Subcutaneous abdominal adipose tissue (tissue), 5 donors: Measurements from ENCODE around the gene NALCN.

Experiments used
- H3K27ac ChIP-seq: one replicate; pipeline ENCODE4 v1.7.0; 2013; ENCODE audit warnings: low read depth, mild to moderate bottlenecking, inconsistent platforms, low read length, moderate library complexity
- H3K27me3 ChIP-seq, 5 donors: one replicate each; pipeline ENCODE4 v1.7.0; 2013; ENCODE audit warnings: low read length in 5 of 5, inconsistent platforms in 1 of 5; ENCODE audit not compliant: control insufficient read depth in 5 of 5, insufficient read depth in 4 of 5
- H3K36me3 ChIP-seq, 5 donors: one replicate each; pipeline ENCODE4 v1.7.0; 2013; ENCODE audit warnings: low read length in 5 of 5; ENCODE audit not compliant: control insufficient read depth in 5 of 5, insufficient read depth in 5 of 5
- H3K4me1 ChIP-seq, 5 donors: one replicate each; pipeline ENCODE4 v1.7.0; 2013; ENCODE audit warnings: low read length in 5 of 5, mild to moderate bottlenecking in 3 of 5, moderate library complexity in 1 of 5; ENCODE audit not compliant: control insufficient read depth in 5 of 5, insufficient read depth in 5 of 5
- H3K4me3 ChIP-seq, 5 donors: one replicate each; pipeline ENCODE4 v1.7.0; 2013; ENCODE audit warnings: low read length in 5 of 5, low read depth in 1 of 5
- H3K9ac ChIP-seq, 5 donors: one replicate each; pipeline ENCODE4 v1.7.0; 2013; ENCODE audit warnings: low read length in 5 of 5, mild to moderate bottlenecking in 4 of 5, moderate library complexity in 3 of 5
- H3K9me3 ChIP-seq, 5 donors: one replicate each; pipeline ENCODE4 v1.7.0; 2013; ENCODE audit warnings: low read length in 5 of 5; ENCODE audit not compliant: control insufficient read depth in 5 of 5
- donor health status: healthy.
- donor health status: healthy.
- donor health status: healthy.
- donor health status: healthy.
- donor health status: healthy.

The NALCN gene

DNA sequence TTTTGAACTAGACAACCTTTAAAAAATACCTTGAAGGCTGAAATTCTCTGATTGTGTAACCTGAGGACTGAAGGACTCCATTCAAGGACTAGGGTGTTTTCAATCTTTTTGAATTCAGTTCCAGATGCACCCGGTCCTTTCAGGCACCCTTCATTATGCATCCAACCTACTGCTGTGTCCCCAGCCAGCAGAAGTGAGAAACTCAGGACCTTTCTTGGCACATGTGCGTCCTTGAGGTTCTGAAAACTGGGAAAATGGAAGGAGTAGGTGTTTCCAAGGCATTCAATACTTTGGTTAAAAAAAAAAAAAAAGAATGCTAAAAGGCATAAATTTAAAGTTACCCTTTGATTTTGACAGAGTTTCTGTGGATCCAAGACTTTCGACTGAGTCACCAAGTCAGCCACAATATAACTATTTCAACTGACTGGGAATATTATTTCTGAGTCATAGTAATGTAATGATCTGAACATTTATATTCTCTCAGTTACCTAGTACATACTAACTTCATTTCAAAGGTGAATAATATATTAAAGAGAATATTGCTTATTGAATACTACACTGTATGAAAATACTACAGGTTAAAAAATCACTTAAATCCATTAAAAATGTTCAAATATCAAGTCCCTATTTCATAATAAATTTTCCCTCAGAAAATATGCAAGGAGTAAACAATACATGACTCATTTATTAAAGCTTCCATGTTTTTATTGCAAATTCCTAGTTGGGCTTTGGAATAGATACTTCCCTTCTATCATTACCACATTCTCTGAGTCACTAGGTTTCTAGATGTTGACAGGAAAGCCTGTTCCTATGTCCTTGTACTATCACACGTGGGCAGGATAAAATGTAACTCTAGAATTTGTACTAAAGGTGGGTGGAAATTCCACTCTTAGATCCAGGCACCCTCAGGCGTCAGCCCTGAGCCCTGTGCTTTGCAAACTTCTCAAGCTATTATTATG is 33.8 kb upstream of the NALCN start:
- Histone ChIP-seq H3K9me3 (no peaks in the 10 kb centered on the region), H3K4me3 (no peak overlapping the region), H3K9ac (no peak overlapping the region), H3K4me1 (peaks cover 0 to 17% (median 13%) of the 10 kb centered on the region in 5 donors), H3K36me3 (no peaks in the 10 kb centered on the region), H3K27ac (no peak overlapping the region), H3K27me3 (peaks cover 0 to 9% (median 0%) of the 10 kb centered on the region in 5 donors)

DNA sequence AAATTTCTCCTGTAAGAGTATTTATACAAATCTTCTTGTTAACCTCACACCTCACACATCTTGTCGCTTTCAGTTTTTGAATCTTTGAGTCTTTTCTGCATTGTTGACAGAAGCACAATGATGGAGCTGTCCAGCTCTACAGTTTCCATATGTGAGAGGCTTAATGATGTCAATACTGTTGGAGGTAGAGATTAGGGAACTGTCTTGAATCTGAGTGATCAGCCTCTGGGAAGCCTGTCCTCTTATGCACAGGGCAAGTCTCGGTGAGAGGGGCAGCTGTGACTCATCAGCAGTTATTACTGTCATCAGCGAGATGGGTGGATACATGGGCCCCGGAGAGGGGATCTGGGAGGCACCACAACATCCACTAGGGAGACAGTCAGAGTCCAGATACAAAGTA is 31.5 kb upstream of the NALCN start:
- H3K9me3 ChIP-seq, result no peaks in the 10 kb centered on the region
- H3K4me1 ChIP-seq, result peaks cover 0 to 5% (median 5%) of the 10 kb centered on the region in 5 donors
- H3K27me3 ChIP-seq, result no peaks in the 10 kb centered on the region
- H3K36me3 ChIP-seq, result no peaks in the 10 kb centered on the region
- no peak overlapping the region for H3K4me3 ChIP-seq
- H3K27ac ChIP-seq, result no peak overlapping the region
- H3K9ac ChIP-seq, result no peak overlapping the region

DNA sequence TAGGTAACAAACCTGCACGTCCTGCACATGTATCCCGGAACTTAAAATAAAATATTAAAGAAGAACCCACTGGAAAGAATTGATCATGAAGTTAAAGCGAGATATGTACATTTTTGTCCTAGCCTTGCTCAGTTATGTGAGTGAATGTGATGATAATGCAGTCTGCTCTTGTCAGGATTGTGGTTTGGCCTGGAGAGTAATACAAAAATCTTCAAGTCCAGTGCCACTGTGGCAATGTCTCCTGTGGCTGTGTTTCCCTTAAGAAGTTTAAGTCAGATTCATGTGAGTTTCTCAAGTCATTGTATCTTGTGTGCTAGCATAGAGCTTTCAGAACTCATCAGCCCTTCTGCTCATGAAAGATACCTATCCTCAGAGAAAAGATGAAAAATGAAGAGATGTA is 18.2 kb upstream of the NALCN start:
- no peaks in the 10 kb centered on the region for H3K36me3 ChIP-seq
- no peak overlapping the region for H3K4me3 ChIP-seq
- no peaks in the 10 kb centered on the region for H3K9me3 ChIP-seq
- H3K27me3 ChIP-seq, result peaks cover 0 to 2% (median 0%) of the 10 kb centered on the region in 5 donors
- H3K27ac ChIP-seq, result no peak overlapping the region
- no peak overlapping the region for H3K9ac ChIP-seq
- H3K4me1 ChIP-seq, result no peaks in the 10 kb centered on the region

DNA sequence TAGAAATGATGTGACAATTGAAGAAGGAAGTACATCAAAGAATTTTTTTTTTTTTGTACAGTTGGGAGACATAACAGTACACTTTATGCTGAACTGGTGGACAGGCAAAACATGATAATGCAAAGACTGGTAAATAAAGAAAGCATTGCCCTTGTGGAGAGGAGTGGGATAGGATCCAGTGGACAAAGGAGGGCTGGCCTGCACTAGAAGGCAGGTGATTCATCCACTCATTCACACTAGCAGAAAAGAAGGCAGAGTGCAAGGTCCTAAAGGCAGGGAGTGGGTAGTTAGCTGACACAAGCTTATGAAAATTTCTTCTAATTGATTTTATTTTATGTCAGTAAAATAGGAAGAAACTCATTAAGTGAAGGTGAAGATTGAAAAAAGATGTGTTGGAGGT is 17.6 kb upstream of the NALCN start:
- H3K4me3 ChIP-seq, result no peak overlapping the region
- peaks cover 0 to 2% (median 0%) of the 10 kb centered on the region in 5 donors for H3K27me3 ChIP-seq
- no peaks in the 10 kb centered on the region for H3K4me1 ChIP-seq
- H3K9ac ChIP-seq, result no peak overlapping the region
- H3K27ac ChIP-seq, result no peak overlapping the region
- no peaks in the 10 kb centered on the region for H3K36me3 ChIP-seq
- H3K9me3 ChIP-seq, result no peaks in the 10 kb centered on the region

DNA sequence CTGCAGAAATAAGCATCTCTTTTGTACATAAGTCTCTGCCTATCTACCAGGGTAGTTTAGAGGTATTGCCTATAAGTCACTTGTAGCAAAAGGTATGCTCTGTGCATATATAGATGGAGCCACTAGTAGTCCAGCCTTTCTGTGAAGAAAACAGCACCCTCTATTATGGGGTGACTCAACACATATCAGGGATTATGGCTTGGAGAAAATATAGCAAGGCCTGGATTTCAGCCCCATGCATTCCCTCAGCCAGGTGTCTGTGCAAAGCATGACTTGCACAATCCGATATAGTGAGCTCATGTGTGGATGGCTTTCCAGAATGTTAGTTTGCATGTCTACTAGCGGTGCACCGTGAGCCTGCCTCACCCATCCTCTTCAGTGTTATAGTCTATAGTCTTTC is 13.4 kb upstream of the NALCN start:
- Histone ChIP-seq H3K36me3 (no peaks in the 10 kb centered on the region), H3K4me3 (no peak overlapping the region), H3K9me3 (no peaks in the 10 kb centered on the region)

DNA sequence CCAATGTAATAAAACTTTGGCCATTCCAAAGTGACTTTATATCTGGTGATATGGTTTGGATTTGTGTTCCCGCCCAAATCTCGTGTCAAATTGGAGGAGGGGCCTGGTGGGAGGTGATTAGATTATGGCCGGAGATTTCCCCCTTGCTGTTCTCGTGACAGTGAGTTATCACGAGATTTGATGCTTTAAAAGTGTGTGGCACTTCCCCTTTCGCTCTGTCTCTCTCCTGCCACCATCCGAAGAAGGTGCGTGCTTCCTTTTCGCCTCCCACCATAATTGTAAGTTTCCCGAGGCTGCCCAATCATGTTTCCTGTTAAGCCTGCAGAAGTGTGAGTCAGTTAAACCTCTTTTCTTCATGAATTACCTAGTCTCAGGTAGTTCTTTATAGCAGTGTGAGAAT is 9.3 kb upstream of the NALCN start:
- no peaks in the 10 kb centered on the region for H3K4me1 ChIP-seq
- H3K27ac ChIP-seq, result no peak overlapping the region
- peaks cover 0 to 2% (median 0%) of the 10 kb centered on the region in 5 donors for H3K27me3 ChIP-seq
- H3K4me3 ChIP-seq, result no peak overlapping the region
- no peaks in the 10 kb centered on the region for H3K9me3 ChIP-seq
- no peaks in the 10 kb centered on the region for H3K36me3 ChIP-seq
- no peak overlapping the region for H3K9ac ChIP-seq

More for the DNA sequence above, 13.4 kb upstream of the NALCN start:
- H3K9ac ChIP-seq, result no peak overlapping the region
- no peak overlapping the region for H3K27ac ChIP-seq
- no peaks in the 10 kb centered on the region for H3K4me1 ChIP-seq
- peaks cover 0 to 2% (median 0%) of the 10 kb centered on the region in 5 donors for H3K27me3 ChIP-seq

DNA sequence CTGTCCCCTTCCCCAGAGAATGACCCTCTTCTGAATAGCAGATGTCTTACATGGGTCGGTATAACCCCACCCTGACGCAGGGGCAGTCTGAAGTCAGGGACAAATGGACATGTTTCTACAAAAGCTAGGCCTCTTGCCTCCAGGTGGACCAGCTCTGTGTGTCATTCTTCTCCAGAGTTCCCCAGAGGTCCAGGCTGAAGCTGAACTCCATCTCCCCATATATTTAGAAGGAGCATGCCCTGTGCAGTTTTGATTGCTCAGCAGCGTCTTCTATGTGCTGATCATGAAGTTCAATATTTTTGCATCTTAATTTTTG is 8.8 kb upstream of the NALCN start:
- H3K4me3 ChIP-seq, result no peak overlapping the region
- H3K9me3 ChIP-seq, result no peaks in the 10 kb centered on the region
- no peak overlapping the region for H3K9ac ChIP-seq
- no peak overlapping the region for H3K27ac ChIP-seq
- H3K4me1 ChIP-seq, result no peaks in the 10 kb centered on the region
- H3K36me3 ChIP-seq, result no peaks in the 10 kb centered on the region
- H3K27me3 ChIP-seq, result peaks cover 0 to 2% (median 0%) of the 10 kb centered on the region in 5 donors

DNA sequence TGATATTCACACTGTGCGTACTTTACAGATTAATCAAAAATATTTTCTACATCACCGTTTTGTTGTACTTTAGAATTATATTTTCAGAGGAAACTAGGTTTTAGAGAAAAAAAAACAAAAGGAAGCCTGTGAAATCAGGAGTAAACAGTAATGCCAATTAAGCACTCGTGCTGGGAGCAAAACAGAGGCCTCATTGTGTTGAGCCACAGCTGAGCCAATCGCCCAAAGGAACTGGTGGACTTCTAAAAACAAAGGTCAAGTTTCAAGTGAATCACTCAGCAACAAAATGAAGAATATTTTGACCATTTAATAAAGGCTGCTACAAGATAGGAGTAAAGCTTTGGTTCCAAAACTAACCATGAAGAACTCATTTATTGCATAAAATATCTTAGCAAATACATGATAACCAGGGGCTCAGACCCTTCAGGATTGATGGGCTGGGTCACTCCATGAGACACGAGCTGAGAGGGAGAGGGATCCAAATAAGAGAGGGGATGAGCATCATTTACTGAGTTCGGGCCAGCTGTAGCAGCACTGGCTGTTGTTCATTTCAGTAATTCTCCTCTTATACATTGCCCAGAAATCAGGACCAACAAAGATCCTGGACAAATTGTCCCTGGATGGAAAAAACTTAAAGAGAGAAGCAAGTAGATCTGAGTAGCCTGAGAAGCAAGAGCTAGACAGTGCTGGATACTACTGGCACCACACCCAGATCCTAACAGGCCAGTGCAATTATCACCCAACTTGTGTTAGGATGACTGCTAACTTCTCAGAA is 8.3 kb upstream of the NALCN start:
- Histone ChIP-seq H3K4me1 (no peaks in the 10 kb centered on the region), H3K27ac (no peak overlapping the region), H3K4me3 (no peak overlapping the region), H3K9me3 (no peaks in the 10 kb centered on the region), H3K9ac (no peak overlapping the region), H3K36me3 (no peaks in the 10 kb centered on the region), H3K27me3 (peaks cover 0 to under 1% (median 0%) of the 10 kb centered on the region in 5 donors)

DNA sequence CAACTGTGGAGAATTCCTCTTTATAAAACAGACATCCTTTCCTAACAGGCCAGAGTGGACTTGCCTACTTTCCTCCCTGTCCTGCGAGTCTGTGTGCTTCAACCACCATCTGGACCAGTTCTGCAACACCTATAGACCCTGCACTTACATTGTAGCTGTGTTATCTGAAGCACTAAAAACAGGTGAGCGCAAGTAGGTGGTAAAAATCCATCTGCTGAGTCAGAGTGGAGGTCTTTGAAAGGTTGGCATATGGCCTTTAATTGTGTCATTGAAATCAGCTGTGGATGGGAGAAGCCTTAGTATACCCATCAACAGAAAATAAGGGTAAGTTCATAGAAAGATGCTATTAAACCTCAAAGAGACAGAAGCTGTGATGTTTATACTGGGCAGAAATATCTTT is 7.6 kb upstream of the NALCN start:
- H3K9me3 ChIP-seq, result no peaks in the 10 kb centered on the region
- no peaks in the 10 kb centered on the region for H3K4me1 ChIP-seq
- H3K9ac ChIP-seq, result no peak overlapping the region
- H3K27me3 ChIP-seq, result no peaks in the 10 kb centered on the region
- H3K36me3 ChIP-seq, result no peaks in the 10 kb centered on the region
- H3K4me3 ChIP-seq, result no peak overlapping the region
- no peak overlapping the region for H3K27ac ChIP-seq

DNA sequence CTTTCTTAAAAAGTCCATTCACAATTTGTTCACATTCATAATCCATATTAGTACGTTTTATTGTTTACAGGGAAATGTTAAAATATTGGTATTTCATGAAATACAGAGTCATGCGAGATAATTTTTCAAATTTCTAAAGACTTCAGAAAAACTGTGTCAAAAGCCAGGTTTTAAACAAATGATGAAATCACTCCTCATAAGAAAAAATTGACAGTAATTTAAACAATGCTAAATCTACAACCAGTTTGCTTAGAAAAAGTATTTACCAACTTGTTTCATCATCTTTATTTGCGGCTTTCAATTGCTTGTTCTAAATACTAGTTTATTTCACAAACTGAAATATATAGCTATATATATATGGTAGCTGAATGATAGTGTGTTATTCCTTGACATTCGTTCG is 1.2 kb upstream of the NALCN start:
- Histone ChIP-seq H3K27ac (no peak overlapping the region), H3K27me3 (peaks cover 0 to 13% (median 4%) of the 10 kb centered on the region in 5 donors), H3K4me1 (peaks cover 0 to 9% (median 6%) of the 10 kb centered on the region in 5 donors), H3K9me3 (no peaks in the 10 kb centered on the region), H3K36me3 (no peaks in the 10 kb centered on the region), H3K4me3 (no peak overlapping the region), H3K9ac (no peak overlapping the region)
